ENCODE measurements around the gene LMX1B. TPM values are rescaled to one million over a fixed set of nuclear protein-coding genes. Genes with fewer than 3 reads are reported as not detected.

The LMX1B gene
- total and polyA plus RNA-seq, 7 donors: 0.12 to 1.4 (median 0.16) TPM; not detected in 2

GRCh38 chr9:126720661-126721563 is 107.2 kb downstream of the LMX1B start:
- H3K27ac ChIP-seq: peak overlapping the region in 1 of 4 donors; percentile 75
- H3K36me3 ChIP-seq: no peaks in the 10 kb centered on the region
- H3K4me3 ChIP-seq: no peak overlapping the region
- TF ChIP-seq CTCF (IDR thresholded peaks at IDR 0.05) (no peak), POLR2A (IDR thresholded peaks at IDR 0.05) (no peak), EP300 (IDR thresholded peaks at IDR 0.05) (no peak), POLR2AphosphoS5 (IDR thresholded peaks at IDR 0.05) (no peak)
- peaks cover 0 to 13% (median 12%) of the 10 kb centered on the region in 3 donors for H3K27me3 ChIP-seq
- 64 to 75% methylated on average over 19 of the region's 19 CpGs for WGBS, 2 donors
- no peak for DNase-seq
- intact Hi-C loops (cut with DNase I): no loop called here
- no peaks in the 10 kb centered on the region for H3K9me3 ChIP-seq
- peaks cover 0 to 18% (median 17%) of the 10 kb centered on the region in 4 donors for H3K4me1 ChIP-seq

- no peak for DNase-seq
- H3K36me3 ChIP-seq: no peaks in the 10 kb centered on the region
- TF ChIP-seq EP300 (IDR thresholded peaks at IDR 0.05) (no peak), POLR2A (IDR thresholded peaks at IDR 0.05) (no peak), POLR2AphosphoS5 (IDR thresholded peaks at IDR 0.05) (no peak)
- 62 to 85% methylated on average over 4 of the region's 4 CpGs for WGBS, 2 donors
- intact Hi-C loops (cut with DNase I): no loop called here
- no peak overlapping the region for H3K4me3 ChIP-seq
- peak overlapping the region in 1 of 4 donors; percentile 75 for H3K27ac ChIP-seq
- peaks cover 0 to 18% (median 17%) of the 10 kb centered on the region in 4 donors for H3K4me1 ChIP-seq
- peaks cover 0 to 13% (median 12%) of the 10 kb centered on the region in 3 donors for H3K27me3 ChIP-seq
- no peaks in the 10 kb centered on the region for H3K9me3 ChIP-seq
Observed at GRCh38 chr9:126721564-126721981, 107.8 kb downstream of the LMX1B start.

- Histone ChIP-seq H3K9me3 (no peaks in the 10 kb centered on the region), H3K36me3 (no peaks in the 10 kb centered on the region), H3K27ac (peak overlapping the region; percentile 62 to 85 (median 72)), H3K4me3 (peak overlapping the region; percentile 54 to 76 (median 58)), H3K27me3 (peaks cover 0 to 13% (median 12%) of the 10 kb centered on the region in 3 donors), H3K4me1 (peaks cover 0 to 18% (median 17%) of the 10 kb centered on the region in 4 donors)
- TF ChIP-seq POLR2AphosphoS5 (IDR thresholded peaks at IDR 0.05) (peak in 2 of 4 donors; percentile 38 to 39), EP300 (IDR thresholded peaks at IDR 0.05) (no peak)
- intact Hi-C loops (cut with DNase I): no loop called here
- DNase-seq: peak; percentile 90
- WGBS, 2 donors: 0 to 3% methylated on average over 45 of the region's 45 CpGs
Observed at GRCh38 chr9:126722252-126722921, 108.7 kb downstream of the LMX1B start.

GRCh38 chr9:126722922-126723806 is 109.4 kb downstream of the LMX1B start:
- no peaks in the 10 kb centered on the region for H3K9me3 ChIP-seq
- DNase-seq: peak; percentile 80
- 2 to 8% methylated on average over 68 of the region's 68 CpGs for WGBS, 2 donors
- no peak for TF ChIP-seq POLR2A (IDR thresholded peaks at IDR 0.05)
- TF ChIP-seq CTCF (IDR thresholded peaks at IDR 0.05): no peak
- TF ChIP-seq EP300 (IDR thresholded peaks at IDR 0.05): no peak
- TF ChIP-seq POLR2AphosphoS5 (IDR thresholded peaks at IDR 0.05): peak in 2 of 4 donors; percentile 12 to 39
- H3K4me3 ChIP-seq: peak overlapping the region; percentile 54 to 76 (median 58)
- H3K4me1 ChIP-seq: peaks cover 0 to 18% (median 17%) of the 10 kb centered on the region in 4 donors
- H3K27ac ChIP-seq: peak overlapping the region; percentile 62 to 85 (median 72)
- peaks cover 0 to 13% (median 12%) of the 10 kb centered on the region in 3 donors for H3K27me3 ChIP-seq
- intact Hi-C loops (cut with DNase I): no loop called here
- H3K36me3 ChIP-seq: no peaks in the 10 kb centered on the region

- Histone ChIP-seq H3K4me3 (peak overlapping the region in 1 of 4 donors; percentile 76), H3K4me1 (peaks cover 0 to 18% (median 17%) of the 10 kb centered on the region in 4 donors), H3K27ac (peak overlapping the region in 1 of 4 donors; percentile 85), H3K9me3 (no peaks in the 10 kb centered on the region), H3K36me3 (no peaks in the 10 kb centered on the region), H3K27me3 (peaks cover 0 to 13% (median 12%) of the 10 kb centered on the region in 3 donors)
- no peak for DNase-seq
- TF ChIP-seq CTCF (IDR thresholded peaks at IDR 0.05): no peak
- no peak for TF ChIP-seq POLR2AphosphoS5 (IDR thresholded peaks at IDR 0.05)
- no peak for TF ChIP-seq EP300 (IDR thresholded peaks at IDR 0.05)
- no peak for TF ChIP-seq POLR2A (IDR thresholded peaks at IDR 0.05)
- whole genome bisulfite sequencing, 2 donors: 48 to 52% methylated on average over 14 of the region's 14 CpGs
- intact Hi-C loops (cut with DNase I): no loop called here
Observed at GRCh38 chr9:126723807-126724172, 110.1 kb downstream of the LMX1B start.

Data from sigmoid colon (tissue), 7 donors.